KMS-11 (cell line): ENCODE measurements around the gene TLX1.

Source experiments
- H2AFZ ChIP-seq: fragments of 200-600 bp; sonication (generic); 2 replicates; pipeline ENCODE4 v1.6.1; 2016; ENCODE audit warnings: antibody characterized with exemption, mixed run types, low read depth
- H3K27ac ChIP-seq: fragments of 200-600 bp; sonication (generic); 2 replicates; pipeline ENCODE4 v1.6.1; 2016; ENCODE audit warnings: mild to moderate bottlenecking, mixed run types
- H3K27me3 ChIP-seq: fragments of 200-600 bp; sonication (generic); 2 replicates; pipeline ENCODE4 v1.6.1; 2017; ENCODE audit warnings: mild to moderate bottlenecking, low read depth, mixed run types, moderate library complexity; ENCODE audit not compliant: insufficient read depth
- H3K36me3 ChIP-seq: fragments of 200-600 bp; sonication (generic); 2 replicates; pipeline ENCODE4 v1.6.1; 2017; ENCODE audit warnings: mild to moderate bottlenecking, mixed run types; ENCODE audit not compliant: insufficient read depth
- H3K4me1 ChIP-seq: fragments of 200-600 bp; sonication (generic); 2 replicates; pipeline ENCODE4 v1.6.1; 2016; ENCODE audit warnings: mild to moderate bottlenecking, low read depth, mixed run types; ENCODE audit not compliant: poor library complexity, severe bottlenecking
- H3K4me2 ChIP-seq: fragments of 200-600 bp; sonication (generic); 2 replicates; pipeline ENCODE4 v1.7.0; 2016; ENCODE audit warnings: mild to moderate bottlenecking, mixed run types
- H3K4me3 ChIP-seq: fragments of 200-600 bp; sonication (generic); IDR thresholded peaks from 2 replicates; pipeline ENCODE4 v1.6.1; 2017; ENCODE audit warnings: low read depth, low read length, mixed read lengths; ENCODE audit not compliant: insufficient read depth
- H3K79me2 ChIP-seq: fragments of 200-600 bp; sonication (generic); 2 replicates; pipeline ENCODE4 v1.6.1; 2016; ENCODE audit warnings: low read depth, mixed run types; ENCODE audit not compliant: insufficient read depth
- H3K9ac ChIP-seq: fragments of 200-600 bp; sonication (generic); 2 replicates; pipeline ENCODE4 v1.6.1; 2016; ENCODE audit warnings: mild to moderate bottlenecking, mixed run types
- H4K20me1 ChIP-seq: fragments of 200-600 bp; sonication (generic); 2 replicates; pipeline ENCODE4 v1.6.1; 2016; ENCODE audit warnings: mild to moderate bottlenecking, mixed run types; ENCODE audit not compliant: insufficient read depth
- TF ChIP-seq, protein P1 (sequence below): fragments of 200-600 bp; sonication (generic); conservative IDR thresholded peaks from 2 replicates; pipeline ENCODE4 v1.6.1; 2017; ENCODE audit warnings: low read depth, mild to moderate bottlenecking, antibody characterized with exemption, low read length, moderate library complexity, mixed read lengths

The TLX1 gene

DNA sequence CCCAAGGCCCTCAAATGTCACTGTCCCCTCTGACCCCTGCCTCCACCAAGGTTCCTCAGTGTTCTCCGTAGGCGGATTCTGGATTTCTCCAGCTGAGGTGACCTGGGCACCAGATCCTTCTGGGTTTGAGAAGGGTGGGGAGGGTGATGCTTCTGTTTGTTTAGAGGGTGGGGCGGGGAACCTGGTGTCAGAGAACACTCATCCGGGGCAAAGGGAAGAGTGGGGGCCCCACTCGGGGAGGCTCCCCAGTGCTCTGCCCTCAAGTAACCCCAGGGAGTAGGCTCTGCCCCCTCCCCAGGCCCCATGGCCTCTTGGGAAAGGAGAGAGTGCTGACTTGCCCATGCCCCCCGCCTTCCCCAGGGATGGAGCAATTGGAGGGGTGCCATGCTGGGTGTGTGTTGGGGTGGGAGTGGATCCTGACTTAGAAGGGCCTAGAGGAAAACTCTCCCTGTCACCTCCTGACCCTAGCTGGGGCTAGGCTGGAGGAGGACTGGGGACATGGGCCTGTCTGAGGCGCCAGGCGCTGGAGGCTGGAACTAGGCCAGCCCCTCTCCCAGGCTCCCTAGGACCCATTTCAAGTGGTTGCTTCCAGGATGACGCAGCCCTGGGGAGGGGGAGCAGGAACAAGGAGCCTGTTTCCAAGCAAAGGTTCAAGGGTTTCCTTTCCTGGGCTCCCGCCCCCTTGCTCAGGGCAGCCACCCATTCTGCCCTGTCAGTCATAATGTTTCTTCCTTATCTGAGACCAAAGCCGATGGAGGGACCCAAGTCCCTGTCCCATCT is 41.4 kb upstream of the TLX1 start:
- H4K20me1 ChIP-seq, result no peaks in the 10 kb centered on the region
- no peak overlapping the region for H3K9ac ChIP-seq

DNA sequence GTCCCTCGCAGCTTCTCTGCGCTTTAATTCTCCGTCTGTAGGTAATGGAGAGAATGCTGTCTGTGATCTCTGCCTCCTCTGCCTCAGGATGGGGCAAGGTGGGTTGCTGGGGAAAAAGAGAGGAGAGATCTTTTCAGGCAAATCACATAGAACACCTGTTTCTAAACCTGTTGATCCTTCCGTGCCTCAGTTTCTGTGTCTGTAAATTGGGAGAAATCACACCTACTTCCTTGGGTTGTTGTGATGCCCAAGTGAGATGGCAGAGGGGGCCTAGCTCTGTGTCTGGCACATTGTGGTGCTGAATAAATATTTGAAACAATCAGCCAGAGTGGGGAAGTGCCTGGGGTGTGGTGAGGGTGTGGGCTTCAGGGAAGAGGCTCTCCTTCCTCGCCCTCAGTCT is 40.5 kb upstream of the TLX1 start:
- H3K4me3 ChIP-seq, result no peak overlapping the region
- TF ChIP-seq, protein P1, sequence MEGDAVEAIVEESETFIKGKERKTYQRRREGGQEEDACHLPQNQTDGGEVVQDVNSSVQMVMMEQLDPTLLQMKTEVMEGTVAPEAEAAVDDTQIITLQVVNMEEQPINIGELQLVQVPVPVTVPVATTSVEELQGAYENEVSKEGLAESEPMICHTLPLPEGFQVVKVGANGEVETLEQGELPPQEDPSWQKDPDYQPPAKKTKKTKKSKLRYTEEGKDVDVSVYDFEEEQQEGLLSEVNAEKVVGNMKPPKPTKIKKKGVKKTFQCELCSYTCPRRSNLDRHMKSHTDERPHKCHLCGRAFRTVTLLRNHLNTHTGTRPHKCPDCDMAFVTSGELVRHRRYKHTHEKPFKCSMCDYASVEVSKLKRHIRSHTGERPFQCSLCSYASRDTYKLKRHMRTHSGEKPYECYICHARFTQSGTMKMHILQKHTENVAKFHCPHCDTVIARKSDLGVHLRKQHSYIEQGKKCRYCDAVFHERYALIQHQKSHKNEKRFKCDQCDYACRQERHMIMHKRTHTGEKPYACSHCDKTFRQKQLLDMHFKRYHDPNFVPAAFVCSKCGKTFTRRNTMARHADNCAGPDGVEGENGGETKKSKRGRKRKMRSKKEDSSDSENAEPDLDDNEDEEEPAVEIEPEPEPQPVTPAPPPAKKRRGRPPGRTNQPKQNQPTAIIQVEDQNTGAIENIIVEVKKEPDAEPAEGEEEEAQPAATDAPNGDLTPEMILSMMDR, result no peak
- H3K27ac ChIP-seq, result no peak overlapping the region
- H3K9ac ChIP-seq, result no peak overlapping the region
- H2AFZ ChIP-seq, result no peak overlapping the region
- H3K4me1 ChIP-seq, result peaks cover 3% of the 10 kb centered on the region
- no peaks in the 10 kb centered on the region for H3K36me3 ChIP-seq
- H3K79me2 ChIP-seq, result no peaks in the 10 kb centered on the region
- no peaks in the 10 kb centered on the region for H4K20me1 ChIP-seq
- H3K4me2 ChIP-seq, result no peak overlapping the region
- peaks cover 76% of the 10 kb centered on the region for H3K27me3 ChIP-seq

More for the DNA sequence above, 41.4 kb upstream of the TLX1 start:
- H3K4me3 ChIP-seq, result no peak overlapping the region
- no peak overlapping the region for H3K4me2 ChIP-seq
- no peak overlapping the region for H2AFZ ChIP-seq
- H3K4me1 ChIP-seq, result no peaks in the 10 kb centered on the region
- no peak overlapping the region for H3K27ac ChIP-seq
- peaks cover 84% of the 10 kb centered on the region for H3K27me3 ChIP-seq
- TF ChIP-seq, protein P1, result no peak
- no peaks in the 10 kb centered on the region for H3K36me3 ChIP-seq
- no peaks in the 10 kb centered on the region for H3K79me2 ChIP-seq

DNA sequence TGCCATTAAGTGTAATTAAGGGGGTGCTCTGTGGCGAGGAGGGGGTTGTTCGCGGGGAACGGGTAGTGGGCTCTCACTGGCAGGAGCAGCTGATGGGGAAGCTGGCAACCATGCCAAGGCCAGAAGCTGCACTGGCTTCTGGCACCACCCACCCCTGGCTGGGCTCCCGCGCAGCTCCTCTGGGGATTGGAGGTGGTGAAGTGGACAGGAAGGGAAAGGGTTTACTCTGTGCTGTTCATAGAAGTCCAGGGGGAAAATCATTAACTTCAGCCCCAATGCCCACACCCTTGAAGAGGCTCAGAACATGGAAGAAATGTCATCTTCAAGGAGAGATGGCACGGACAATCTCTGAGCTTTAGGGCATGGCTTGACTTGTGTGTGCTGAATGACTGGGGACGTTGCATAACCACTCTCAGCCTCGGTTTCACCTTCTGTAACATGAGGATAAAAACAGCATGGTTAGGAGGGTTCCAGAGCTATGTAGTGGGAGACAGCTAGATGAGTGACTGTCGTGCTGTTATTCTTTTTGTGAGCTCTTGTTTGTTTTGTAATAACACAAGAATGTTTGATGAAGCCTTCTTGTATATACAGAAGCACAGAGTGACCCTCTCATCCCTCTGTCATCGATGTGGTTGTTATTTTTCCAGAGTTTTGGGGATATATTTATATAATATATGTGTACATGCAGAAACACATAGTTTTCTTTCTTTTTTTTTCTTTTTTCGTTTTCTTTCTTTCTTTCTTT is 39.4 kb upstream of the TLX1 start:
- H3K36me3 ChIP-seq, result no peaks in the 10 kb centered on the region
- H3K27me3 ChIP-seq, result peaks cover 64% of the 10 kb centered on the region
- no peak overlapping the region for H3K4me3 ChIP-seq
- H4K20me1 ChIP-seq, result no peaks in the 10 kb centered on the region
- no peak overlapping the region for H2AFZ ChIP-seq
- H3K9ac ChIP-seq, result no peak overlapping the region
- H3K27ac ChIP-seq, result no peak overlapping the region
- TF ChIP-seq, protein P1, result no peak
- no peak overlapping the region for H3K4me2 ChIP-seq
- H3K79me2 ChIP-seq, result no peaks in the 10 kb centered on the region
- peaks cover 3% of the 10 kb centered on the region for H3K4me1 ChIP-seq

DNA sequence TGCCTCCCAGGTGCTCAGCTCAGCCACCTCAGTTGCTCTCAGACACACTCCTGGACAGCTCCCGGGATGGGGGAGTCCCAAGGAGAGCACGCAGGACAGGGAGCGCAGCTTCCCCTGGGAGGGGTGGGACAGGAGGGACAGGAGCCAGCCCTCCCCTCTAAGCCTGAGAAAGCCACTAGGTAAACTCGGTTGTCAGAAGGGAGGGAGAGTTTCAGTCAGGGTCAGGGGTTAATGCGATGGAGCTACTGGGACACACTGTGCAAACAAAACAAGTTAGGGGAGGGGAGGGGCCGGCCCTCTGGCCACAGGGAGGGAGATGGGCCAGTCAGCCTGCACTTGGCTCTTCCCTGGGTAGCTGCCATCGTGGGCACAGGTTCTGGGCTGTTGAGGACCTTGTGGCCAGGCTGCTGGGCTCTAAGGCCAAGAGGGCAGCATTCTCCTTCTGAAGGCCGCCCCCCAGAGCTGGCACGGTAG is 38.2 kb upstream of the TLX1 start:
- H3K9ac ChIP-seq, result no peak overlapping the region
- H2AFZ ChIP-seq, result no peak overlapping the region
- H3K4me2 ChIP-seq, result no peak overlapping the region
- H4K20me1 ChIP-seq, result no peaks in the 10 kb centered on the region
- no peak overlapping the region for H3K4me3 ChIP-seq
- H3K4me1 ChIP-seq, result peaks cover 3% of the 10 kb centered on the region
- TF ChIP-seq, protein P1, result no peak
- no peak overlapping the region for H3K27ac ChIP-seq
- H3K79me2 ChIP-seq, result no peaks in the 10 kb centered on the region
- no peaks in the 10 kb centered on the region for H3K36me3 ChIP-seq
- peaks cover 53% of the 10 kb centered on the region for H3K27me3 ChIP-seq
